Measurements from ENCODE around the gene FDCSP.
"Not testable (repeated sequence)": the region's sequence is repeated elsewhere in the genome, so short reads cannot be mapped to it uniquely, and the experiment has no call there.

Gene FDCSP

DNA sequence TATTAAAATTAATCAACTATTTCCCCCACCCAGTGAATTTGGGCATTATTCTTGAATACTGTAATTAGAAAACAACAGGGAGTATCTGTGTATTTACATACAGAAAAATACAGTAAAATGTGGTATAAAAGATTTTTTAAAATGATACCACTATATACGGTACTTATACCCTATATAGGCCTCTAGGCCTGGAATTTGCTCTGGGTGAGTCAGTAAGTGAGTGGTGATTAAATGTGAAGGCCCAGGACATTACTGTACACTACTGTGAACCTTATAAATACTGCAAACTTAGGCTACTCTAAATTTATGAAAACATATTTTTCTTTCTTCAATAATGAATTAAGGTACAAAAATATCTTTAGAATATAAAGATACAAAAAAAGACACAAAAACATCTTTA, 10.2 kb downstream of the FDCSP start:
- Histone ChIP-seq H3K4me3 (ENCODE audit: low read depth in 1 of 2, low read length in 2 of 2) (no peak overlapping the region), H3K36me3 (ENCODE audit: control insufficient read depth in 1 of 2, insufficient read depth in 2 of 2, low read length in 2 of 2) (no peaks in the 10 kb centered on the region), H3K4me1 (ENCODE audit: control insufficient read depth in 1 of 2, insufficient read depth in 2 of 2, low read length in 2 of 2) (no peaks in the 10 kb centered on the region), H3K9ac (ENCODE audit: low read depth in 1 of 2, low read length in 2 of 2) (no peak overlapping the region), H3K9me3 (ENCODE audit: control insufficient read depth in 1 of 2, low read length in 2 of 2) (no peaks in the 10 kb centered on the region), H3K27me3 (ENCODE audit: control insufficient read depth in 1 of 2, insufficient read depth in 2 of 2, low read length in 2 of 2) (no peaks in the 10 kb centered on the region), H3K27ac (ENCODE audit: low read depth, low read length) (no peak overlapping the region)

DNA sequence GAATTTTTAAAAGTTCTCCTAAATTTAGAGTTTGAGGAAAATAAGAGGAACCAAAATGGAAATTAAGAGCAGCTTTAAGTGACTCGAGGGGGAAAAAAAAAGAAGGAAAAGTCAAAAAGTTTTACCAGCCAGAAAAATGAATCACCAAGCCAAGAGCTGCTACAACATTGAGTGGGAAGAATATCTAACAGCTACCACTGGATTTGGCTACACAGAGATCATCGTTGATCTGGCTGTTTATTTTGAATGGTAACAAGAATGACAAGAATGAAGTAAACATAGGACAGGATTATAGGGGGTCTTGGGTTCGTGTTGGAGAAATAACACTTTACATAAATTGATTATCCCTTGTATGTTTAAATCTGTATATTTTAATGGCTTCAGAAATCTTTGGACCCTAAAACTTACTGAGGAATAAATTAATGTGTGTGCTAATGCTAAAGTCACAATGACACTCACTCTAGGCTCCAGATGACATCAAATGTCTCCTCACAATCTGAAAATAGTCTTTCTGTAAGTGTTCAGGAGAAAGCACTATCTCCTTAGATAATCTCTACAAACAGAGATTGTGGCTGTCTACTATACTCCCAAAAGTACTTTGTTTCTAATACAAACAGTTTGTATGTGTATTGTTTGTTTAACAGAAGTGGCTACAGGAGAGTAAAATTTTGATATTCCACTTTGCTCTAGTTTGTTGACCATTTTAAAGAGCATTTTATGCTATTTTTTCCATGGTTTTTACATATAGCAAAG, 13.4 kb downstream of the FDCSP start:
- Histone ChIP-seq H3K4me3 (ENCODE audit: low read depth in 1 of 2, low read length in 2 of 2) (no peak overlapping the region), H3K9me3 (ENCODE audit: control insufficient read depth in 1 of 2, low read length in 2 of 2) (no peaks in the 10 kb centered on the region), H3K27me3 (ENCODE audit: control insufficient read depth in 1 of 2, insufficient read depth in 2 of 2, low read length in 2 of 2) (no peaks in the 10 kb centered on the region), H3K27ac (ENCODE audit: low read depth, low read length) (no peak overlapping the region), H3K4me1 (ENCODE audit: control insufficient read depth in 1 of 2, insufficient read depth in 2 of 2, low read length in 2 of 2) (no peaks in the 10 kb centered on the region), H3K9ac (ENCODE audit: low read depth in 1 of 2, low read length in 2 of 2) (no peak overlapping the region), H3K36me3 (ENCODE audit: control insufficient read depth in 1 of 2, insufficient read depth in 2 of 2, low read length in 2 of 2) (no peaks in the 10 kb centered on the region)

DNA sequence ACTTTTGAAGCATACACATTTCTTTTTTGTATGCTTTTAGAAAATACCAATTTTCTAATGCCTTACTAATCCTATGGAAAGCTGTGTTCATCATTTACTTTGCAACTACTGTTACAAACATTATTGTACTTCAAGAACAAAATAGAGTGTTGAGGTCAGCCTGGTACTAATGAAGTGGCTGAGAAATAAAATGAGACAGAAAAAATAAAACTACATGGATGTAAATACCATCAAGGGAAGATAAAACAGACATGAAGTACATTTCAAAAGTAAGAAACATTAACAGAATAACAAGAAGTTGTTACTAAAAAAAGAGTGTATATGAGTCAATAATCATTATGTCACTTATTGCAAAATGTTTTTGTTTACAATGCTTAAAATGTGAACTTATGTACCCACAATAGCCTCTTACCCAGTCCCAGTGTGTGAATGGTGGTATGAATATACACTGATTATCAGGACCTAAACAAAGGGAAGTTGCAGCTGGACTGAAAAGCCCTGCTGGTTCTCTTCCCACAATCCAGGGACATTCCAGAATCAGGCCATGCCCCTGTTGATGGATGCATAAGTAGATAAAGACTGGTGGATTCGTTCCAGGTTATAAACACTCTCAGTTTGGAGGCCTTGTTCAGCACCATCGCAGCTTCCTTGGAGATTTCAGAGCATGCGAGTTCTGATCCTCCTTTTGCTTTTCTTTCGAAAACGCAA, 14.1 kb downstream of the FDCSP start:
- no peak overlapping the region for H3K9ac ChIP-seq (ENCODE audit: low read depth in 1 of 2, low read length in 2 of 2)
- no peak overlapping the region for H3K4me3 ChIP-seq (ENCODE audit: low read depth in 1 of 2, low read length in 2 of 2)
- H3K27ac ChIP-seq (ENCODE audit: low read depth, low read length) = no peak overlapping the region
- H3K9me3 ChIP-seq (ENCODE audit: control insufficient read depth in 1 of 2, low read length in 2 of 2) = no peaks in the 10 kb centered on the region
- no peaks in the 10 kb centered on the region for H3K27me3 ChIP-seq (ENCODE audit: control insufficient read depth in 1 of 2, insufficient read depth in 2 of 2, low read length in 2 of 2)
- H3K36me3 ChIP-seq (ENCODE audit: control insufficient read depth in 1 of 2, insufficient read depth in 2 of 2, low read length in 2 of 2) = no peaks in the 10 kb centered on the region
- no peaks in the 10 kb centered on the region for H3K4me1 ChIP-seq (ENCODE audit: control insufficient read depth in 1 of 2, insufficient read depth in 2 of 2, low read length in 2 of 2)

DNA sequence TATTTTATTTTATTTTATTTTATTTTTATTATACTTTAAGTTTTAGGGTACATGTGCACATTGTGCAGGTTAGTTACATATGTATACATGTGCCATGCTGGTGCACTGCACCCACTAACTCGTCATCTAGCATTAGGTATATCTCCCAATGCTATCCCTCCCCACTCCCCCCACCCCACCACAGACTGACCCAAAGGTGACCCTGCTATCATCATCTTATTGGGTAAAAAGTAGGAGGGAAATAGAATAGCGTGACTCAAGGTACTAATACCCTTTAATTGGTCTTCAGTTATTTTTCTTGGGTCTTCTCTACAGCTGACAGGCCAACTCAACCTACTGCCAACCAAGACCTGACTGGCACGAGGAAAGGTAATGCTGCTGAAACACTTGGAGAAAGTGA, 16.4 kb downstream of the FDCSP start, which contains the start of gene CSN3:
CSN3 (plus strand) TSS at position 301 of the 400 bp plus-strand sequence. CDS start 2,223 bp downstream, outside the sequence.
- H3K27me3 ChIP-seq (ENCODE audit: control insufficient read depth in 1 of 2, insufficient read depth in 2 of 2, low read length in 2 of 2); H3K36me3 ChIP-seq (ENCODE audit: control insufficient read depth in 1 of 2, insufficient read depth in 2 of 2, low read length in 2 of 2); H3K9ac ChIP-seq (ENCODE audit: low read depth in 1 of 2, low read length in 2 of 2); H3K4me1 ChIP-seq (ENCODE audit: control insufficient read depth in 1 of 2, insufficient read depth in 2 of 2, low read length in 2 of 2); H3K9me3 ChIP-seq (ENCODE audit: control insufficient read depth in 1 of 2, low read length in 2 of 2); H3K27ac ChIP-seq (ENCODE audit: low read depth, low read length); H3K4me3 ChIP-seq (ENCODE audit: low read depth in 1 of 2, low read length in 2 of 2): not testable (repeated sequence)

DNA sequence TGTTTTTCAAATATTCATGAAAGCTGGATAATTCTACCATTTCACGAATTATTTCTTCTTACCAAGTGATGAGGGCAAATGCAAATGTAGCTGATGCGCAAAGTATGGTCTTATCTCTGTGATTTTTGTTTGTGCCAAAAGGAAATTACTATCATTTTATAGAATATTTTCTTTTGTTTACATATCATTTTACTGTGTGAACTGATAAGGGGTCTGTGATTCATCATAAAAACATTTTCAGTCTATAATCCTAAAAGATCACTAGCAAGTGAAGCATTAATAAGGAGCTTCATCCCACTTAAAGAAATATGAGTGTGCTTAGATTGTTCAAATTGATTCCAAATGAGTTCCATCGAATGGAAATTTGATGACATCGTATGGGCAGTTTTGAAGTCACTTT, 17.2 kb downstream of the FDCSP start:
- no peak overlapping the region for H3K4me3 ChIP-seq (ENCODE audit: low read depth in 1 of 2, low read length in 2 of 2)
- no peaks in the 10 kb centered on the region for H3K9me3 ChIP-seq (ENCODE audit: control insufficient read depth in 1 of 2, low read length in 2 of 2)
- H3K36me3 ChIP-seq (ENCODE audit: control insufficient read depth in 1 of 2, insufficient read depth in 2 of 2, low read length in 2 of 2) = no peaks in the 10 kb centered on the region
- H3K9ac ChIP-seq (ENCODE audit: low read depth in 1 of 2, low read length in 2 of 2) = no peak overlapping the region
- H3K4me1 ChIP-seq (ENCODE audit: control insufficient read depth in 1 of 2, insufficient read depth in 2 of 2, low read length in 2 of 2) = no peaks in the 10 kb centered on the region
- H3K27me3 ChIP-seq (ENCODE audit: control insufficient read depth in 1 of 2, insufficient read depth in 2 of 2, low read length in 2 of 2) = no peaks in the 10 kb centered on the region
- H3K27ac ChIP-seq (ENCODE audit: low read depth, low read length) = no peak overlapping the region

DNA sequence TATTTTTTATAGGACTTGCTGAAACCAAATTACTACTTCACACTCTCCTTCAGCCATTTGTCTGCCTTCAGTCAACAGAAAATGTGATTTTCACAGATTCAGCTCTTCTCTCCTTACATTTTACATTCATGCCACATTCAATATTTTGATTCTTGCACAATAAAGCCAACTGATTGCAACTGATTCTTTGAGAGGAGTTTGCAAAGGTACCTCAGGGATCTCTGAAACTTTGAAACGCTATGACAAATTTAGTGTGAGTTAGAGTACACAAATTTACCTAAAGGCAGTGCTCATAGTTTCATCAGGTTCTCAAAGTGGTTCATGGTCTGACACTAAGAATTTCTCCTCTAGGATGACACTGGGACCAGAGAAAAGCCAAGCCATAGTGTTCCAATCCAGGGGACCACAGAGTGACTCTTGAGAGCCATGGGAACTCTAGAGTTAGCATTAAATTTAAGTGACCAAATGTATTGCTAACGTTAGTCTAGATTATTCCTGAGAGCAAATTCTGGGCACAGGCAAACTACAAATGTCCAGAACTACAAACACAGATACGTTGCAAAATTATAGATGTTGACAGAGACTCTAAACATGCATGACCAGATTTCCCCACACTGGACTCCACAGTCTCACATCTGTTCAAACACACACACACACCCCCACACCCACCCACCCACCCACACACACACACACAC, 25.5 kb downstream of the FDCSP start:
- no peak overlapping the region for H3K4me3 ChIP-seq (ENCODE audit: low read depth in 1 of 2, low read length in 2 of 2)
- H3K4me1 ChIP-seq (ENCODE audit: control insufficient read depth in 1 of 2, insufficient read depth in 2 of 2, low read length in 2 of 2) = no peaks in the 10 kb centered on the region
- H3K9ac ChIP-seq (ENCODE audit: low read depth in 1 of 2, low read length in 2 of 2) = no peak overlapping the region

DNA sequence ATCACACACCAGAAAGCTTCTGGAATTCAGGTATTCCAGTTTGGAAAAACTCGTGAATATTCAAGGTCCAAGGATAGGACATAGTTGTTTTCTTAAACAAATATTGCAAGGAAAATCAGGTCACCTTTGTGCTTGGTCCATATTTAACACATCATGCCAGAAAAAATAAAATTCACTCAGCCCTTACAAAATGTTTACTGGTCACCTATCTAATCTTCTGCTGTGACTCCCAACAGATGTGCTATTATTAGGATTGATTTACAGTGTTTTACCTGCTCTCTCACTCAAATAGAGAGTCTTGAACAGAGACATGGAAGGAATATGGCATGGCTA, 26.0 kb downstream of the FDCSP start:
- Histone ChIP-seq H3K36me3 (ENCODE audit: control insufficient read depth in 1 of 2, insufficient read depth in 2 of 2, low read length in 2 of 2) (no peaks in the 10 kb centered on the region), H3K9ac (ENCODE audit: low read depth in 1 of 2, low read length in 2 of 2) (no peak overlapping the region), H3K9me3 (ENCODE audit: control insufficient read depth in 1 of 2, low read length in 2 of 2) (no peaks in the 10 kb centered on the region), H3K4me1 (ENCODE audit: control insufficient read depth in 1 of 2, insufficient read depth in 2 of 2, low read length in 2 of 2) (no peaks in the 10 kb centered on the region), H3K4me3 (ENCODE audit: low read depth in 1 of 2, low read length in 2 of 2) (no peak overlapping the region), H3K27ac (ENCODE audit: low read depth, low read length) (no peak overlapping the region), H3K27me3 (ENCODE audit: control insufficient read depth in 1 of 2, insufficient read depth in 2 of 2, low read length in 2 of 2) (no peaks in the 10 kb centered on the region)

More for the DNA sequence above, 25.5 kb downstream of the FDCSP start:
- Histone ChIP-seq H3K36me3 (ENCODE audit: control insufficient read depth in 1 of 2, insufficient read depth in 2 of 2, low read length in 2 of 2) (no peaks in the 10 kb centered on the region), H3K27me3 (ENCODE audit: control insufficient read depth in 1 of 2, insufficient read depth in 2 of 2, low read length in 2 of 2) (no peaks in the 10 kb centered on the region), H3K27ac (ENCODE audit: low read depth, low read length) (no peak overlapping the region), H3K9me3 (ENCODE audit: control insufficient read depth in 1 of 2, low read length in 2 of 2) (no peaks in the 10 kb centered on the region)

DNA sequence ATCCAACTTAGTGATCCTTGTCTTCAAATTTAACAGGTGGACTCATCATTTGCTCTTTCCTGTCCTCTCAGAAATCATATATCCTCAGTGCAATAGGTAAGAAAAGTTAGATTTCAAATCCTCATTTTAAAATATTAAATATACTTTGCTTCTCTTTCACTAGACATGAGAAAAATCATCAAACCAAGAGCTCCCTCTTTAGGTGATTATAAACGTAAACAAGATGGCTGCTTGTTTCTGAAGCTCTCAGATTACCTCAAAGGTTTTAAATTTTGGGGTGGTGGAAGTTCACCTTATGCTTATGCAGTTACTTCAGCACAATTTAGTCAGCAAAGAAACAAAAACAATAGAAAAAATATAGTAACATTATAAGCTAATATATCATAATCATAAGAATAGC, 43.8 kb downstream of the FDCSP start:
- no peaks in the 10 kb centered on the region for H3K4me1 ChIP-seq (ENCODE audit: control insufficient read depth in 1 of 2, insufficient read depth in 2 of 2, low read length in 2 of 2)
- no peaks in the 10 kb centered on the region for H3K36me3 ChIP-seq (ENCODE audit: control insufficient read depth in 1 of 2, insufficient read depth in 2 of 2, low read length in 2 of 2)
- no peaks in the 10 kb centered on the region for H3K9me3 ChIP-seq (ENCODE audit: control insufficient read depth in 1 of 2, low read length in 2 of 2)
- no peaks in the 10 kb centered on the region for H3K27me3 ChIP-seq (ENCODE audit: control insufficient read depth in 1 of 2, insufficient read depth in 2 of 2, low read length in 2 of 2)
- H3K4me3 ChIP-seq (ENCODE audit: low read depth in 1 of 2, low read length in 2 of 2) = no peak overlapping the region
- no peak overlapping the region for H3K27ac ChIP-seq (ENCODE audit: low read depth, low read length)
- H3K9ac ChIP-seq (ENCODE audit: low read depth in 1 of 2, low read length in 2 of 2) = no peak overlapping the region

DNA sequence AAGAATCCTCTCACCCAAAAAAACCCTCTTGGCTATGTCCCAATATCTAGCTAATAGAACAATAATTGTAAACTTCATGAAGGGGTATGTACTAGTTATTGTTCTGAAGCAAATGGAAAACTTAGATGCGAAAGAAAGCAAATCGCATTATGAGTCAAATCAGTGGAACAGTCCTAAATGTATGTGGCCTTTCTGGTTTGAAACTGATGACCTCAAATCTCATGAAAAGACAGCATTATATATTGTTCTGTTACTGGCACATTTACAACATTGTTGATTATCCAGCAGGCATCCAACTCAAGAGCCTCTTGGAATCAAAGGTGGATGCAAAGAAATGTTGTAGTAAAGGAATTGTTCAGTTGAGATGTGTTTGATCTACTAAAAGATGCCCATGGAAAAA, 51.2 kb downstream of the FDCSP start:
- Histone ChIP-seq H3K36me3 (ENCODE audit: control insufficient read depth in 1 of 2, insufficient read depth in 2 of 2, low read length in 2 of 2) (no peaks in the 10 kb centered on the region), H3K4me1 (ENCODE audit: control insufficient read depth in 1 of 2, insufficient read depth in 2 of 2, low read length in 2 of 2) (no peaks in the 10 kb centered on the region), H3K27ac (ENCODE audit: low read depth, low read length) (no peak overlapping the region), H3K9me3 (ENCODE audit: control insufficient read depth in 1 of 2, low read length in 2 of 2) (no peaks in the 10 kb centered on the region), H3K4me3 (ENCODE audit: low read depth in 1 of 2, low read length in 2 of 2) (no peak overlapping the region), H3K9ac (ENCODE audit: low read depth in 1 of 2, low read length in 2 of 2) (no peak overlapping the region), H3K27me3 (ENCODE audit: control insufficient read depth in 1 of 2, insufficient read depth in 2 of 2, low read length in 2 of 2) (no peaks in the 10 kb centered on the region)

DNA sequence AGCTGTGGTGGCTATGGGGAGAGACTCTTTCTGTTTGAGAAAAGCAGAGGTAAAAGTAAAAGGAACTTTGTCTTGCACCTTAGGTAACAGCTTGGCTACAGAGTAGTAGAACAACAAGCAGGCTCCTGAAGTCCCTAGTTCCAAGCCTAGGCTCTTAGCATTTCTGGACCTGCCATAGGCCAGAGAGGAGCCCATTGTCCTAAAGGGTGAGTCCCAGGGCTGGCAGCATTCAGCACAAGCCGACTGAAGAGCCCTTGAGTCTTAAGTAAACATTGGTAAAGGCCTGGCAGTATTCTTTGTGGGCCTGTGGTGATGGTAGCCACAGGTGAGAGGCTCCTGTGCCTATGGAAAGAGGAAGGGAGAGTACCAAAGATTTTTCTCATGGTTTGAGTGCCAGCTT, 54.6 kb downstream of the FDCSP start:
- no peaks in the 10 kb centered on the region for H3K4me1 ChIP-seq (ENCODE audit: control insufficient read depth in 1 of 2, insufficient read depth in 2 of 2, low read length in 2 of 2)
- no peaks in the 10 kb centered on the region for H3K9me3 ChIP-seq (ENCODE audit: control insufficient read depth in 1 of 2, low read length in 2 of 2)
- no peak overlapping the region for H3K4me3 ChIP-seq (ENCODE audit: low read depth in 1 of 2, low read length in 2 of 2)
- H3K27me3 ChIP-seq (ENCODE audit: control insufficient read depth in 1 of 2, insufficient read depth in 2 of 2, low read length in 2 of 2) = no peaks in the 10 kb centered on the region
- H3K27ac ChIP-seq (ENCODE audit: low read depth, low read length) = no peak overlapping the region
- no peaks in the 10 kb centered on the region for H3K36me3 ChIP-seq (ENCODE audit: control insufficient read depth in 1 of 2, insufficient read depth in 2 of 2, low read length in 2 of 2)
- H3K9ac ChIP-seq (ENCODE audit: low read depth in 1 of 2, low read length in 2 of 2) = no peak overlapping the region

Measured in duodenal mucosa (tissue), 2 donors.